Measurements from ENCODE around the gene GPR137.

GPR137 gene

DNA sequence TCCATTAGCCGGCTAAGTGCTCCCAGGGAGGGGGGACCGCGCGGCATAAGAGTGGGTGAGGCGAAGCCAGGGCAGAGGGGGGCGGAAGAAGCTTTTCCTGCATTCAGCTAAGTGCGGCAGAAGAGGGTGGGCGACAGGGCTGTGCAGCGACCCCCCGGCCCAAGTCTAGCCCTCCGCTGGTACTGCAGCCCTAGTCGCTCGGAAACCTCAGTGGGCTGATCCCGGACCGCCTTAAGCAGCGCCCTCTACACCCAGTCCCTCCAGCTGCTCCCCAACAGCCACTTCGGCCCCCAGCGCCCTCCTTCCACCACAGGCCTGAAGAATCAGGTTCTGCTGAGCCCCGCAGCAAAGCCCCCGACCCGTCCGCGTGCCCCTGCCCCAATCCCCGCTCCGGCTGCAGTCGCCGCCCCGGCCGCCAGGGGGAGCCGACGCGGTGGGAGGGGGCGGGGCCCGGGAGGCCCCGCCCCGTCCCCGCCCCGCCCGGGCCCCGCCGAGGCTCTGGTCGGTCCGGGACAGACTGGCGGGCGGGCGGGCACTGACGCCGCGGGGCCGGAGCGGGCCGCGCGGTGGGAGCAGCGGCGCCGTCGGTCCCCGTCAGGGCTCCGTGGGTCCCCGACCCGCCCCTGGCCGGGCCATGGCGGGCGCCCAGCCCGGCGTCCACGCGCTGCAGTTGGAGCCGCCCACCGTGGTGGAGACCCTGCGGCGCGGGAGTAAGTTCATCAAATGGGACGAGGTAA lies 34.5 kb upstream of the GPR137 start, which contains the start of gene PLCB3 (continued):
- TF ChIP-seq ZXDB (tag by site-specific recombination; IDR thresholded peaks at IDR 0.05) (no peak), HOXC10 (CRISPR knock-in tag; IDR thresholded peaks at IDR 0.05) (no peak), ZNF324 (tag by site-specific recombination; IDR thresholded peaks at IDR 0.05) (peak; percentile 75; the same call in 1 of the 2 replicates), KLF16 (tag by site-specific recombination; IDR thresholded peaks at IDR 0.05) (no peak), ZNF423 (tag by site-specific recombination; IDR thresholded peaks at IDR 0.05) (peak; percentile 42; the same call in 1 of the 2 replicates), ZNF561 (tag by site-specific recombination; IDR thresholded peaks at IDR 0.05; ENCODE audit: borderline replicate concordance) (no peak), GLIS2 (tag by site-specific recombination; IDR thresholded peaks at IDR 0.05) (no peak; the same call in 1 of the 2 replicates), ZNF214 (tag by site-specific recombination; IDR thresholded peaks at IDR 0.05; ENCODE audit: borderline replicate concordance) (no peak), ZNF521 (tag by site-specific recombination; IDR thresholded peaks at IDR 0.05) (no peak), IKZF3 (tag by site-specific recombination; IDR thresholded peaks at IDR 0.05) (no peak), ZNF600 (tag by site-specific recombination; IDR thresholded peaks at IDR 0.05) (0 out of 2 replicates have a peak, but pooled peaks have one; percentile 11), ZNF585B (tag by site-specific recombination; IDR thresholded peaks at IDR 0.05) (no peak), ZFP69B (tag by site-specific recombination; IDR thresholded peaks at IDR 0.05) (peak; percentile 41; the same call in 1 of the 2 replicates), ZNF341 (tag by site-specific recombination; IDR thresholded peaks at IDR 0.05; ENCODE audit: low read depth) (peak; percentile 82), ZNF48 (tag by site-specific recombination; IDR thresholded peaks at IDR 0.05) (no peak), ZBTB7A (tag by site-specific recombination; IDR thresholded peaks at IDR 0.05; ENCODE audit: low read depth) (peak; percentile 69), TRIM28 (IDR thresholded peaks at IDR 0.05; ENCODE audit: borderline replicate concordance, low read length) (no peak), ZNF24 (tag by site-specific recombination; IDR thresholded peaks at IDR 0.05) (peak; percentile 18; the same call in 1 of the 2 replicates), ZNF629 (tag by site-specific recombination; IDR thresholded peaks at IDR 0.05) (0 out of 2 replicates have a peak, but pooled peaks have one; percentile 11), ZNF114 (tag by site-specific recombination; IDR thresholded peaks at IDR 0.05) (no peak), ZNF501 (tag by site-specific recombination; IDR thresholded peaks at IDR 0.05) (0 out of 2 replicates have a peak, but pooled peaks have one; percentile 21), ZBTB48 (tag by site-specific recombination; IDR thresholded peaks at IDR 0.05) (peak; percentile 66), ZNF777 (tag by site-specific recombination; IDR thresholded peaks at IDR 0.05; ENCODE audit: borderline replicate concordance) (no peak), ZNF132 (tag by site-specific recombination; IDR thresholded peaks at IDR 0.05; ENCODE audit: borderline replicate concordance) (no peak)
- TF ChIP-seq, protein P1, sequence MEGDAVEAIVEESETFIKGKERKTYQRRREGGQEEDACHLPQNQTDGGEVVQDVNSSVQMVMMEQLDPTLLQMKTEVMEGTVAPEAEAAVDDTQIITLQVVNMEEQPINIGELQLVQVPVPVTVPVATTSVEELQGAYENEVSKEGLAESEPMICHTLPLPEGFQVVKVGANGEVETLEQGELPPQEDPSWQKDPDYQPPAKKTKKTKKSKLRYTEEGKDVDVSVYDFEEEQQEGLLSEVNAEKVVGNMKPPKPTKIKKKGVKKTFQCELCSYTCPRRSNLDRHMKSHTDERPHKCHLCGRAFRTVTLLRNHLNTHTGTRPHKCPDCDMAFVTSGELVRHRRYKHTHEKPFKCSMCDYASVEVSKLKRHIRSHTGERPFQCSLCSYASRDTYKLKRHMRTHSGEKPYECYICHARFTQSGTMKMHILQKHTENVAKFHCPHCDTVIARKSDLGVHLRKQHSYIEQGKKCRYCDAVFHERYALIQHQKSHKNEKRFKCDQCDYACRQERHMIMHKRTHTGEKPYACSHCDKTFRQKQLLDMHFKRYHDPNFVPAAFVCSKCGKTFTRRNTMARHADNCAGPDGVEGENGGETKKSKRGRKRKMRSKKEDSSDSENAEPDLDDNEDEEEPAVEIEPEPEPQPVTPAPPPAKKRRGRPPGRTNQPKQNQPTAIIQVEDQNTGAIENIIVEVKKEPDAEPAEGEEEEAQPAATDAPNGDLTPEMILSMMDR (tag by site-specific recombination; IDR thresholded peaks at IDR 0.05), result peak; percentile 94
- TF ChIP-seq, protein P2, sequence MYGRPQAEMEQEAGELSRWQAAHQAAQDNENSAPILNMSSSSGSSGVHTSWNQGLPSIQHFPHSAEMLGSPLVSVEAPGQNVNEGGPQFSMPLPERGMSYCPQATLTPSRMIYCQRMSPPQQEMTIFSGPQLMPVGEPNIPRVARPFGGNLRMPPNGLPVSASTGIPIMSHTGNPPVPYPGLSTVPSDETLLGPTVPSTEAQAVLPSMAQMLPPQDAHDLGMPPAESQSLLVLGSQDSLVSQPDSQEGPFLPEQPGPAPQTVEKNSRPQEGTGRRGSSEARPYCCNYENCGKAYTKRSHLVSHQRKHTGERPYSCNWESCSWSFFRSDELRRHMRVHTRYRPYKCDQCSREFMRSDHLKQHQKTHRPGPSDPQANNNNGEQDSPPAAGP (tag by site-specific recombination; IDR thresholded peaks at IDR 0.05), result peak; percentile 51; the same call in 1 of the 2 replicates
- TF ChIP-seq, protein P3, sequence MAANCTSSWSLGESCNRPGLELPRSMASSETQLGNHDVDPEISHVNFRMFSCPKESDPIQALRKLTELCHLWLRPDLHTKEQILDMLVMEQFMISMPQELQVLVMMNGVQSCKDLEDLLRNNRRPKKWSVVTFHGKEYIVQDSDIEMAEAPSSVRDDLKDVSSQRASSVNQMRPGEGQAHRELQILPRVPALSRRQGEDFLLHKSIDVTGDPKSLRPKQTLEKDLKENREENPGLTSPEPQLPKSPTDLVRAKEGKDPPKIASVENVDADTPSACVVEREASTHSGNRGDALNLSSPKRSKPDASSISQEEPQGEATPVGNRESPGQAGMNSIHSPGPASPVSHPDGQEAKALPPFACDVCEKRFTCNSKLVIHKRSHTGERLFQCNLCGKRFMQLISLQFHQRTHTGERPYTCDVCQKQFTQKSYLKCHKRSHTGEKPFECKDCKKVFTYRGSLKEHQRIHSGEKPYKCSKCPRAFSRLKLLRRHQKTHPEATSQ (tag by site-specific recombination; IDR thresholded peaks at IDR 0.05), result peak; percentile 21; the same call in 1 of the 2 replicates
